PC-3 (cell line): ENCODE results near the gene SPATA18.

Source experiments
- CTCF ChIP-seq: fragments of 300-600 bp; sonication (generic); conservative IDR thresholded peaks from 2 replicates; pipeline ENCODE4 v1.5.1; 2017; ENCODE audit warnings: antibody characterized with exemption, low read depth, mild to moderate bottlenecking, low read length
- EZH2phosphoT487 ChIP-seq: fragments of 300-600 bp; sonication (generic); IDR thresholded peaks from 2 replicates; pipeline ENCODE4 v1.6.1; 2018; ENCODE audit warnings: mild to moderate bottlenecking, antibody characterized with exemption, low read length, borderline replicate concordance

- TF ChIP-seq CTCF = no peak
- no peak for TF ChIP-seq EZH2phosphoT487
Measured at GRCh38 chr4:52059372-52059771, 8.3 kb downstream of the SPATA18 start.
